Forelimb muscle (tissue), 1 donor: Measurements from ENCODE around the gene PSENEN. TPM values are rescaled to one million over a fixed set of nuclear protein-coding genes. Genes with fewer than 3 reads are reported as not detected.
A peak's percentile ranks its signal among the peaks of the same experiment; 100 is the strongest.

ENCODE experiments used
- DNase-seq: peaks from one replicate; pipeline ENCODE4 v3.0.0-alpha.2; 2013; ENCODE audit warnings: low read depth
- polyA plus RNA-seq: library from polyadenylated mRNA; unstranded; fragments of 120-200 nt; gene quantifications from one replicate; pipeline ENCODE4 v1.2.1, GENCODE V29; 2013; ENCODE audit not compliant: insufficient read length

Gene PSENEN
- polyA plus RNA-seq, 1 donor, result 31.7 TPM

DNA sequence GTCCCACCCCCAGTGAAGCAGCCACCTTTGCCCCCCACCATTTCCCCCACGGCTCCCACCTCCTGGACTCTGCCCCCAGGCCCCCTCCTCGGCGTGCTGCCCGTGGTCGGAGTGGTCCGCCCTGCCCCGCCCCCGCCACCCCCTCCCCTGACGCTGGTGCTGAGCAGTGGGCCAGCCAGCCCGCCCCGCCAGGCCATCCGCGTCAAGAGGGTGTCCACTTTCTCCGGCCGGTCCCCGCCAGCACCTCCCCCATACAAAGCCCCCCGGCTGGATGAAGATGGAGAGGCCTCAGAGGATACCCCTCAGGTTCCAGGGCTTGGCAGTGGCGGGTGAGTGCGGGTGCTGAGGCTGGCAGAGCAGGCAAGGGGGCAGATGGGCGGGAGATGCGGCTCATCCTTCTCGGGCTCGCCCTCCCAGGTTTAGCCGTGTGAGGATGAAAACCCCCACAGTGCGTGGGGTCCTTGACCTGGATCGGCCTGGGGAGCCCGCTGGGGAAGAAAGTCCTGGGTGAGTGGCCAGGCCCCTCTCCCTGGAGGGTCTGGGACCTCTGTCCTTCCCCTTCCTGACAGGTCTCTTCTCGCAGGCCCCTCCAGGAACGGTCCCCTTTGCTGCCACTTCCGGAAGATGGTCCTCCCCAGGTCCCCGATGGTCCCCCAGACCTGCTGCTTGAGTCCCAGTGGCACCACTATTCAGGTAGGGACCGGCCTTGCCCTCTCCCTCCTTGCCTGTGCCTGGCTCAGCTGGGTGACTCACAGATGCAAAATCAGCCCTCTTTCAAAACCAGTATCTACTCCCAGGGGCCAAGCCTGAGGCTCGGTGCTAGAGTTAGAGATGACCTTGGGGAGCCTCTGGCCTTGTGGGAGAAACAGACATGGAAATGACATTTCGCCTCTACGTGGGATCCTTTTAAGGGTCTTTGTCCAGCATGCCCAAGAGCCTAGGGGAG, 12.0 kb upstream of the PSENEN start:
- no peak for DNase-seq

DNA sequence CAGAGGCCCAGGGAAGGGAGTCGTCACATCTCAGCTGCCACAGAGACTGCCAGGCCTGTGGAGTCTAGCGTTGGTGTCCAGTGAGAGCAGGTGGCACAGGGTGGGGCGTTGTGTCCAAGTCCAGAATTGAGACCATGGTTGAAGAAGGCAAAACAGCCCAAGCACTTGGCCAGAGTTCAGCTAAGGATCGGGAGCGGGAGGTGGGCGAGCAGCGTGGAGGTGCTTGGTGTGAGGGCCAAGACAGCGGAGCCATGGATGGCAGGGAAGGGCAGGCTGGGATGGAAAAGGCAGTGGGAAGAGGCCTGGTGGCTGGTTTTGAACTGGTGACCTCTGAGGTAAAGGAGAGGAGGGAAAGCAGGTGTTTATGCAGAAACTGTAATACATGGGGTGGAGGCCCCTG, 11.2 kb upstream of the PSENEN start:
- no peak for DNase-seq

DNA sequence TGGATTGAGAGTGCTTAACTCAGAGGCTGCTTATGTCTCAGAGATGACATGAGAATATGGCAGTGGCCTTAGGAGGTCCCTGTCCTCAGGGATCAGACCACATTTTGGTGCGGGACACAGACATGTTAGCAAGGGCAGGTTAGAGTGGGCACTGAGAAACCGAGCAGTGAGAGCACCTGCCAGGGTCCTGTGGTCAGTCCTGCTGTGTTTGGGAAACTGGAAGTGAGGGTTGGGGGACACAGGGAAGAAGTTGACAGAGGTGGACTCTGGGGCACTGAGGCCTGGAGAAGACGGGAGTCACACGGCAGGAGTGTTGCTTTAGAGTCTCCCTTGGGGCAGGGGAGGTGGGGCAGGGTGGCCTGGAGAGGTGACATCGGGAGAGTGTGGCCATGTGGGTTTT, 10.6 kb upstream of the PSENEN start:
- no peak for DNase-seq

DNA sequence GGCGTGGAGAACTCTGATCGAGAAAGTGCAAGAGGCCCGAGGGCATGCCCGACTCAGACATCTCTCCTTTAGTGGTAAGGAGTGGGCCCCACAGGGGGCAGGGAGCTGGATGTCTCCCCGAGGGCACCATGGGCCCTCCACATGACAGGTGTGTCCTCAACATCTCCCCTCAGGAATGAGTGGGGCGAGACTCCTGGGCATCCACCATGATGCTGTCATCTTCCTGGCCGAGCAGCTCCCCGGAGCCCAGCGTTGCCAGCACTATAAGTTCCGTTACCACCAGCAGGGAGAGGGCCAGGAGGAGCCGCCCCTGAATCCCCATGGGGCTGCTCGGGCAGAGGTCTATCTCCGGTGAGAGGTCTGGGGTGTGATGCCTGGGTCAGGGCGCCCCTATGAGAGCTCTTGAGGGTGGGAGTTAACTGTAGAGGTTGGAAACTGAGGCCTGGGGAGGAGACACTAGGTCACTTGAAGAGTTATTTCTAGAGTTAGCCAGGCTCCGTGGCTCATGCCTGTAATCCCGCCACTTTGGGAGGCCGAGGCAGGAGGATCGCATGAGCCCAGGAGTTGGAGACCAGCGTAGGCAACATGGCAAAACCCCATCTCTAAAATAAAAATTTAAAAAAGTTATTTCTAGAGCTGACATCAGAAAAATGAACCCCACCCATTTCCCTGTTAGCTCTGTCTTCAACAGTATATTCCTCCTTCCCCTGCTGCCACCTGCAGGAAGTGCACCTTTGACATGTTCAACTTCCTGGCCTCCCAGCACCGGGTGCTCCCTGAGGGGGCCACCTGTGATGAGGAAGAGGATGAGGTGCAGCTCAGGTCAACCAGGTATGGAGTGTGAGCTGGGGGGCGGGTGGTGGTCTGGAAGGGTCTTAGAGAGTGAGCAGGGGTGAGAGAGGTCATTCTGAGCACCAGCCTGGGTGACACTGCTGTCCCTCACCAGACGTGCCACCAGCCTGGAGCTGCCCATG, 8.3 kb upstream of the PSENEN start:
- no peak for DNase-seq

DNA sequence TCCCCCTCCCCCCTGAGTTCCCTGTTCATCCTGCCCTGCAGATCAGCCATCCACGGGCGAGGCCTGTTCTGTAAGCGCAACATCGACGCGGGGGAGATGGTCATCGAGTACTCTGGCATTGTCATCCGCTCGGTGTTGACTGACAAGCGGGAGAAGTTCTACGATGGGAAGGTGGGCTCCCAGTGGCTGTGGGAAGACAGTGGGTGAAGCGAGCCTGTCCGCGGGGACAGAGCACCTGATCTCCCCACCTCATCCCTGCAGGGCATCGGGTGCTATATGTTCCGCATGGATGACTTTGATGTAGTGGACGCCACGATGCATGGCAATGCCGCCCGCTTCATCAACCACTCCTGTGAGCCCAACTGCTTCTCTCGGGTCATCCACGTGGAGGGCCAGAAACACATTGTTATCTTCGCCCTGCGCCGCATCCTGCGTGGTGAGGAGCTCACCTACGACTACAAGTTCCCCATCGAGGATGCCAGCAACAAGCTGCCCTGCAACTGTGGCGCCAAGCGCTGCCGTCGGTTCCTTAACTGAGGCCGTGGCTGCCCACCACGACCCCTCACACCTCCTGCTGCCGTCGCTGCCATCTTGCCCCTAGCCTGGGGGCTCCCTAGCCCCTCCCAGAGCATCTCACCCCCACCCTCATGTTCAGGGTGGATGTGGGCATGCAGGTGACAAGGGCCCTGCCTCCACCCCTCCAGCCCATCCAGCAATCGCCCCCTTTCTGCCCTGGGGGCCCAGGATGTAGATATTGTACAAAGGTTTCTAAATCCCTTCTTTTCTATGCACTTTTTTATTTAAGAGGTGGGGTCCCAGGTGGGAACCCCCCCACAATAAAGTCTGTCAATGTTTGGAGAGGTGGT, 7.2 kb upstream of the PSENEN start:
- DNase-seq, result no peak

DNA sequence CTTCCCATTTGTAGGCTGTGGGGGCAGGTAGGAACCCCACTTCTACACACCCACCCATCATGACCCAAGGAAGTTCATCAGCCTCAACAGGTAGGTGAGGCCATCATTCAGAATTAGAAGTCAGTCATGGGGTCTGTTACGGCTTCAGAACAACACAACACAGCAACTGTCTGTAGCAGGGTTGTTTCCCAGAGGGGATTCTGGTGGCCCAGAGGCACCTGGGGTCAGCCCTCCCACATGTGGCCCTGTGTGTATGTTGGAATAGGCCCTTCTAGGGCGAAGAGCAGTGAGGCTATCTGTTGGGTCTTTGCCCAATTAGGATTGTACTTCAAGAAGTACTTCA, 6.6 kb upstream of the PSENEN start:
- DNase-seq, result no peak

DNA sequence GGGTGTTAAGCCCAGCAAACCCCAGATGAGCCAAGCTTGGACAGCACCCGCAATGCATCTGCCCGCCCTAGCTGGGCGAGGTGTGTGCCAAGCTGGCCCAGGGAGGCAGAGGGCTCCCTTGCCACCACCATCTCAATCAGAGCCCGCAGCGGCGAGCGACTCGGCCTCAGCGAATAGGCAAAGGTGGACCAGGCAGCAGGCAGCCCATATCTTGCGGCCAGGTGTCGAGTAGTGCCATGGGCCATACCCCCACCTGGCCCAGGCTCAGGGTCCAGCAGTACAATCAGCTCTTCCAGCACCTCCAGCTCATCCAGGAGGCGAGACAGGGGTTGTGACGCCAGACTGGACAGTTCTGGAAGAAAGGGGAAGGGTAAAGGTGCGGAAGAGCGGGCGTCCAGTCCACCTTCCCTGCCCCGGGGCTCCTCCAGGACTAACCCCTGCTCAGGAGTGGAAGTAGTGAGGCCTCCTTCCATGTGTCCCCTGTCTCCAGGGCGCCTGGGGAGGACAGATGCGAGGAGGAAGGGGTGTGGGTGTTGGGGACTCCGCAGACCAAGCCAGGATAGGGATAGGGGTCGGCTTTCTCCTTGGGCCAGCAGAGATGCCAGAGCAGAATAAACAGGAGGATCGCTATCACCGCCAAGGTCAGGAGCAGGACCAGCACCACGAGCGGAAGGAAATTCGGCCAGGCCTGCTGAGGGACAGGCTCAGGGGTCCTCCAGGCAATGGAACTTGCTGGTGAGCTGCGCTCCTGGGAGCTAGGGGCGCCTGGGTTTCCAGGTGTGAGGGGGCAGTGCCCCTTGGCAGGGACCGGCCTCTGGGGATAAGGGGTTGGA, 6.0 kb upstream of the PSENEN start:
- DNase-seq, result no peak

DNA sequence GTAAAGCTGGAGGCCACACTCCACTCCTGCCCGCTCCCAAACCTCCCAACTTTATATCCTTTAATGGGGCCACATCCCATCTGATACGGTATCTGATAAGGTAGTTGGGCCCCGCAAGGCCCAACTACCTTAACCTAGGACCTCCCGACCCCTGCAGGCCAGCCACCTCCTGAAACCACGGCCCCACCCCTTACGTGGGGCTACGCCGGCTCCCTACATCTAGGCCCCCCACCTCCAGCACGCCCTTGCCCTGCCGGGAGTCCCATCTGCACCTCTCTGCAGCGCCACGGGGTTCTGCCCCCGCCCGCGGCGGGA, 5.4 kb upstream of the PSENEN start:
- no peak for DNase-seq

DNA sequence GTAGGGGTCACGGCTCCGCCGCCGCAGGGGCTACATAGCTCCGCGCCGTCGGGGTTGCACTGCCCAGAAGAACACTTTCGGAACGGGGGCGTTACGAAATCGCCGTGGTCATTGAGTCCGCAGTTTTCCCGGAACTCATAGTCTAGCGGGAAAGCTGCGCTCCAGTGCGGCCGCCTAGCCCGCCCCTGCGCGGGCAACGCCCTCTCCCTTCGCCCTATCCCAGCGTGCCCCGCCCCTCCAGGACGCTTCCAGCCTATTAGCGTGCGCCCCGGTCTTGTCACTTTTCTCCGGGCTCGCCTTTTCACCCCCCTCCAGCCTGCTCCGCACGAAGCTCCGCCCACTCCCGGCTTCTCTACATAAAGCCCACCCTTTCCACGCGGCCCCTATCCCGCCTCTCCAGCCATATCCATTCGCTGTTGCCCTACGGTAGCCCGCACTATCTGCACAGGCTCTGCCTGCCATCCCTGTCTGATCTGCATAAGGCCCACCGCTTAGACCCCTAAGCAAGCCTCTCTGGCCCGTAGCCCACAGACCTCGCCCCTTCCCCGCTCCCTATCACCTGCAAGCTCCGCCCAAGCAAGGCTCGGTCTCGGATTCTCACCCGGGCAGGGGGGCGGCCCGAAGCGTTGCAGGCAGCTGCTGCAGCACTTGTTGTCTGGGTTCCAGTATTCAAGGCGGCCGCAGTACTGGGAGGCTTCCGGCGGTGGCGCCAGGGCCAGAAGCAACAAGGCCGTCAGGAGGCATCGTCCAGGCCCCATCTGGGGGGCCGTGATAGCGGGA, 4.8 kb upstream of the PSENEN start:
- peak; percentile 93 for DNase-seq

DNA sequence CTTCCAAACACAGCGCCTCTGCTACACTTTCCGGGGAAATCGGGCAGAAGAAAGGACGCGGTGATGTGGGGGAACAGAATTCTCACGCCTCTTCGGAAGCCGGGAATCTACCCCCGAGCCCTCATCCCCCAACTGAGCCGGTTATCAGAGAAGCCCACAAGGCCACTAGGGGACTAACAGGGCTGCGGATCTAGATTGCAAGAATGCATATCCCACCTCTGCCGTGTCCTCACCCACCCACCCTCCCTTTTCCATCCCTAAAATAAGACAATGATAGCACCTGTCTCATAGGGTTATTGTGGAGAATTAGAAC, 4.3 kb upstream of the PSENEN start:
- no peak for DNase-seq

DNA sequence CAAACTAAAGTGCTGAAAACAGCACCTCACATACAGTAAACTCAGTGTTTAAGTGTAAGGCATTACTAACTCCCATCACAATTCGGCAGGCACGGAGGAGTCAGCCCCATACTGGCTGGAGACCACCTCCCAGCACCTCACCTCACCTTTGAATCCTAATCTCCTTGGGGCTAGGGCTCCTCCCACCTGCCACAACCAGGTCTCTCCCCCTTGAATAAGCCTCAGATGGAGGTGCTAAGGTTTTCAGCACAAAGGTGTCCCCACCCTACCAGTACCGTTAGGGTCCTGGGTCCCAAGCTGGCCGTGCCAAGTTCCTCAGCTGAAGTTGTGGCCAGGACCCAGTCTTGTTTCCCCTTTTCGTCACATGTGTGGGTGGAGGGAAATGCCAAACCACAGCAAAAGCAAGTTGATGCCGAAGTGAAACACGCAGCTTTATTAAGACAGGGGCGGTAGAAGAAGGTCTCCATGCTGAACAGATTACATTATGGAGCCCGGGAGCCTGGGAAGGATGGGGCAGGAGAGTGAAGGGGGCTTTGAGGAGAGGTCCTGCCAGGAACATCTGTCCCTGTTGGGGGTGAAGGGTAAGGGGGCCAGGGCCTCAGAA, 3.2 kb upstream of the PSENEN start, which contains the start of gene IGFLR1:
IGFLR1 (minus strand) TSS at position 332 of the 604 bp plus-strand sequence. CDS start 1,272 bp downstream, outside the sequence.
- DNase-seq, result no peak

DNA sequence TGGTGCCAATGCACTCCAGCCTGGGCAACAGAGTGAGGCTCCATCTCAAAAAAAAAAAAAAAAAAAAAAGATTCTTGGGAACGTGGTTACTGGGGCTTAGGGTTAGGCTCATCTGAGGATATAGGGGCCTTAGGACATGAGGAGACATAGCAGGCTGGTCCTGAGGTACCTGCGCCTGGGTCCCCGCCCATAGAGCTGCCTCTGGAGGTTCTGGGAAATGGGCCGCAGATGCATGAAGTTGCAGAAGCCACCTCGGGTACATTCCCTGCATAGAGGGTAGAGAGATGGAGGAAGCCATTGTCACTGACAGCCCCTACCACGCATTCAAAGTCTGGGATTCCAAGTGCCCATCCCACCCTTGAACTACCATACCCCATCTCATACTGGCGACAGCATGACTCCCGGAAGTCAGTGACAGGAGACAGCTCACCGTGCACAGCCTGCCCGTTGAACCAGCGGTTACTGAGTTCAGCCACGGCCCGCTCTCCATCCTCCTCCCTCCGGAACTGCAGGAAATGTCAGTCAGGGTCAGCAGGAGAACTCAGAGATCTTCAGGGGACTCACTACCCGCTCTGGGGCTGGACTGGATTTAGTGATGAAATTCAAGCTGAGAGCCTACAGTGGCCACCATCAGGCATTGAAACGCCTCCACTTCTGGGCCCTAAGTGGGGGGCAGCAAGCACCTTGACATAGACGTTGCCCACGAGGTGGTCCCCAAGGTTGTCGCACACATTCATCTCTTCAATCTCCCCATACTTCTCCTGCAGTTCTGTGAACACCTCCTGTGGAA, 1.6 kb upstream of the PSENEN start:
- no peak for DNase-seq

DNA sequence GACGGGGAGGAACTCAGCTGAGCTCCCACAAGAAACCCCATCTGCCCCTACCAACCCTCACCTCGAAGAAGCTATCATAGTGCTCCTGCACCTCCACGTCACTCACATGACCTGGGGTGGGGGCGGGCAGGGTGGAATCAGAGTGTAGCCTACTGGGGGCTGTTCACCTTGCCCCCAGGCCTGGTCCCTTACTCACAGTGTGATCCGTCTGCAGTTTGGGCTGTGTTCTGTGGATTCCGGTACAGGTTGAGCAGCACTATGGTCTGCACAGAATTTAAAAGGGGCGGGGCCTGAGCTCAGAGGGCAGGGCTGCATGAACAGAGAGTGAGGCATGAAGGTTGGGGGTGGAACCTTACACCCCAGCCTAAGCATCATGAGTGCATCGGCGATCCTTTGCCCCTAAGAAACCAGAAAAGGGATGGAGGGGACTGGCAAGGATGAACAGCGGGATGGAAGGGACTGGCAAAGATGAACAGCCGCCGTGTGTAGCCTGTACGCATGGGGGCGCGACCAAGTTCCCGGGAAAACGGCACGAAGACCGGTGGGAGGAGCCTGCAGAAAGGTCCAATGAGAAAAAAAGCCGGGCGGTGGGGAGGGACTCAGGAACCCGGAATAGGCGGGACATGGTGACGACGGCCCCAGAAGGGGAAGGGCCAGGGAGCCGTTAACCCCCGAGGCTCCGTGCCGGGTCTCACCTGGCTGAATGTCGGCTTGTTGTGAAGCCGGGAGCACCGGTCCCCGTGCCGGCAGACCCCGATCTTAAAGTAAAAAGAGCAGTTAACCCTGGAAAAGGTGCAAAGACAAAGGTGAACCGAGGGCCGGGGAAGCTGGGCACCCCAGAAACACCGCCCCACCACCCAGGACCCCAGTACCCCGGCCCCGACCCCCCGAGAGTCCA, 772 bp upstream of the PSENEN start:
- peak; percentile 86 for DNase-seq

DNA sequence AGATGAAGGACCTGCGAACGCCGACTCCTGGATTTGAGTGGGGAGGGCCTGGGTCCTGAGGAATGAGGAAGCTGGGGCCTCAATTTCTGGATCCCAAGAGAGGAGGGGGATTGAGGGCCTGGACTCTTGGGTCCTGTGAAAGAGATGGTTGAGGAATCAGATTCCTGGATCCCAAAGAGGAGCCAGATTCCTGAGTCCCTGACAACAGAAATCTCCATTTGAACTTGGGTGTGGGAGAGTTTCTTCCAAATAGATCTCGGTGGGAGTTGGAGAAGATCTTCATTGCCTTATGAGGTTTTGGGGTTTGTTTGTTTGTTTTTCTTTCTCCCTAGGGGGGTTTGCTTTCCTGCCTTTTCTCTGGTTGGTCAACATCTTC, 624 bp downstream of the PSENEN start:
- DNase-seq, result no peak

DNA sequence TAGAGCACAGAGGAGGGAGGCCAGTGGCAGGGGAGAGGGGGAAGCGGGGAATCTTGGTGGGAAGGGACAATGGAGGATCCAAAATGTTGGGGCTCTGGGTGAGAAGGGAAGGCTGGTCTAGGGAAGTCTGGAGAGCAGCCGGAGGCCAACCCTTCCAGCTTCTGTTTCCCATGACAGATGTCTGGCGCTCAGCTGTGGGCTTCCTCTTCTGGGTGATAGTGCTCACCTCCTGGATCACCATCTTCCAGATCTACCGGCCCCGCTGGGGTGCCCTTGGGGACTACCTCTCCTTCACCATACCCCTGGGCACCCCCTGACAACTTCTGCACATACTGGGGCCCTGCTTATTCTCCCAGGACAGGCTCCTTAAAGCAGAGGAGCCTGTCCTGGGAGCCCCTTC, 1.1 kb downstream of the PSENEN start:
- DNase-seq, result no peak

DNA sequence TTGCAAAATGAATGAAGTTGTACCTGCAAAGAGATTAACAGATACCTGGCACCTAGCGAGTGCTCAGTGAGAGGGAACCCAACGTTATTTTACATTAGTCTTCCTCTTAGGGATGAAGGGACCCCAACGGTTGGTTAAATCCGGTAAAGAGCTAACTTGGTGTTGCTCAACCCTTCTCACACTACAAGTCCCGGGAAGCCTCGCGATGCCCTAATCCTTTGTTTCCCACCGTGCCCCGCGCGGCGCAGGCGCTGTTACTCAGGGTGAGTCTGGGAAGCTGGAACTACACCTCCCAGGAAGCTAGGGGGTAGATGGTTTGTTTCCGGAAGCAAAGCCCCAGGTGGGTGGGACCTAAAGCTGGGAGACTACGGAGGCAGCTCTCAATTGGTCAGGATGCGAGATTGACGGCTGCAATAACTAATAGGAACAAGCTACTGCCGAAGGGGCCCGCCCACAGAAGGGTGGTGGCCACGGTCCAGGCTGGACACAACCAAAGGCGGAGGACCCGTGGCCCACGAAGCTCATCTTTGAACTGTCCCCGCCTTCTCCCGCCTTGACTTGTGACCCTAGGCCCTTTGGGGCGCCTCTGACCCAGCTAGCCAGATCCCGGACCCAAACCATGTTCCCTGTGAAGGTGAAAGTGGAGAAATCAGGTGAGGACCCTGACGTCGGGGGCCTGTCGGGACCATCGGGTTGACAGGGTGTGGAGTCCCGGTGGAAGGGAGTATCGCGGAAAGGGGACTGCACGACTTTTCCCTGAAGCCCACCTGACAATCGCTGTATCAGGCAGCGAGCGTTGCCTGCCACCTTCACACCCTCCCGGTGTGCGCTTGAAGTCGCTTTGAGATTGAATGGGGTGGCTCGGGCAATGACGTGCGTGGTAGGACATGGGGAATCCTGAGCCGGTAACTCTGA, 2.9 kb downstream of the PSENEN start, which contains the start of gene LIN37:
LIN37 (plus strand) TSS at position 471 of the 915 bp plus-strand sequence; CDS start at position 620, 149 bp downstream.
- peak; percentile 99 for DNase-seq

DNA sequence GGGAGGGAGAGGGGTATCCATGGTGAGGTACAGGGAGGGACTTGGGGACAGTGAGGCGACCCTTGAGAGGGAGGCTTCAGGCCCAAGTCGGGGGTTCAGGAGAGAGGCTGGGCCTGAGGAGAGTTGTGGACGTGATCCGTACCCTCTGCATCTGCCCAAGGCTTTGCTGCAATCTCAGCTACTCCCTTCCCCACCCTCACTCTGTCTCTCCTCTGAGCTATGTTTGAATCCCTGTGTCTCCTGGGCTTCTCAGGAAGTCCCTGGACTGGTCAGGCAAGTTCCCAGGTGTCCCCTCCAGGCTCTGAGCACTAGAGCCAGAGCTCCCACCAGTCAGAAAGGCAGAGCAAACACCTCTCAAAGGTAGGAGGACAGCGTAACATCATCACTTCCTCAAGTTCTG, 4.7 kb downstream of the PSENEN start:
- no peak for DNase-seq
